Caco-2 (cell line): ENCODE measurements around the gene ZBED1. TPM values are rescaled to one million over a fixed set of nuclear protein-coding genes. Genes with fewer than 3 reads are reported as not detected.
"Not testable (repeated sequence)": the region's sequence is repeated elsewhere in the genome, so short reads cannot be mapped to it uniquely, and the experiment has no call there.

Experiments
- BruUV-seq: library from RNA; stranded (reverse); fragments of 400-500 nt; replicated peaks from 2 replicates; lab custom pipeline; 2021; lab: Mats Ljungman, UMichigan
- CTCF ChIA-PET: fragments of 300-600 bp; sonication (Branson Sonifier 250); formaldehyde crosslinking; loops from one replicate; lab custom pipeline; 2022; ENCODE audit warnings: antibody characterized with exemption; lab: Charles Lee
- POLR2A ChIA-PET: fragments of 300-600 bp; sonication (Branson Sonifier 250); formaldehyde crosslinking; loops from one replicate; lab custom pipeline; 2022; ENCODE audit warnings: antibody characterized with exemption; lab: Charles Lee
- DNase-seq, 2 experiments: peaks; one replicate each; pipeline versions ENCODE4 v3.0.0 to v3.0.0-alpha.2; 2020 to 2022
- H3K27me3 ChIP-seq: replicated peaks from 2 replicates; pipeline ENCODE4 v1.6.0; 2011; ENCODE audit warnings: low read length; ENCODE audit not compliant: control insufficient read depth, insufficient read depth
- H3K36me3 ChIP-seq: 2 replicates; pipeline ENCODE4 v1.5.1; 2011; ENCODE audit warnings: low read length; ENCODE audit not compliant: control insufficient read depth, insufficient read depth
- H3K4me1 ChIP-seq: fragments of 250-450 bp; sonication (Bioruptor Pico); 2 replicates; pipeline ENCODE4 v1.5.1; 2020; ENCODE audit warnings: mild to moderate bottlenecking
- H3K4me3 ChIP-seq: 2 replicates; pipeline ENCODE4 v1.5.1; 2011; ENCODE audit warnings: low read depth, mild to moderate bottlenecking, control low read depth, low read length
- H3K9me3 ChIP-seq: fragments of 250-450 bp; sonication (Bioruptor Pico); 2 replicates; pipeline ENCODE4 v1.5.1; 2020; ENCODE audit warnings: mild to moderate bottlenecking, moderate library complexity
- H3K27ac Mint-ChIP-seq: one replicate; pipeline ENCODE4 v1.8.0; 2022; ENCODE audit warnings: mixed read lengths; ENCODE audit not compliant: unreplicated experiment
- H3K27me3 Mint-ChIP-seq: one replicate; pipeline ENCODE4 v1.8.0; 2022; ENCODE audit warnings: mixed read lengths; ENCODE audit not compliant: insufficient read depth, unreplicated experiment
- H3K36me3 Mint-ChIP-seq: one replicate; pipeline ENCODE4 v1.8.0; 2022; ENCODE audit warnings: mild to moderate bottlenecking, mixed read lengths; ENCODE audit not compliant: insufficient read depth, unreplicated experiment
- H3K4me1 Mint-ChIP-seq: one replicate; pipeline ENCODE4 v1.8.0; 2022; ENCODE audit warnings: low read depth, mixed read lengths; ENCODE audit not compliant: unreplicated experiment
- H3K4me3 Mint-ChIP-seq: one replicate; pipeline ENCODE4 v1.8.0; 2022; ENCODE audit warnings: mild to moderate bottlenecking, moderate library complexity, mixed read lengths; ENCODE audit not compliant: unreplicated experiment
- H3K9me3 Mint-ChIP-seq: one replicate; pipeline ENCODE4 v1.8.0; 2022; ENCODE audit warnings: mixed read lengths; ENCODE audit not compliant: unreplicated experiment
- intact Hi-C: fragments of 100-400 bp; cut with micrococcal nuclease; formaldehyde crosslinking; loops from one replicate; pipeline ENCODE4 v1.10.0; 2022; ENCODE audit not compliant: unreplicated experiment
- total RNA-seq: library from RNA; stranded (reverse); gene quantifications from 2 replicates; pipeline ENCODE4 v1.2.3, GENCODE V29; 2022
- TF ChIP-seq, protein P1 (sequence below), 2 experiments: fragments of 200-600 bp in 1 of 2; IDR thresholded peaks; 1 replicate in 1 of 2; 2 replicates in 1 of 2; pipeline versions ENCODE4 v1.5.1 to v1.8.0; 2011 to 2022; ENCODE audit warnings: antibody characterized with exemption in 1 of 2, control low read depth in 1 of 2, inconsistent platforms in 1 of 2, low read depth in 1 of 2, low read length in 1 of 2, mild to moderate bottlenecking in 1 of 2, moderate library complexity in 1 of 2; ENCODE audit not compliant: insufficient read depth in 1 of 2, severe bottlenecking in 1 of 2, unreplicated experiment in 1 of 2

ZBED1 gene
- total RNA-seq, 1 experiment from 2014 or later, result 68.8 TPM

DNA sequence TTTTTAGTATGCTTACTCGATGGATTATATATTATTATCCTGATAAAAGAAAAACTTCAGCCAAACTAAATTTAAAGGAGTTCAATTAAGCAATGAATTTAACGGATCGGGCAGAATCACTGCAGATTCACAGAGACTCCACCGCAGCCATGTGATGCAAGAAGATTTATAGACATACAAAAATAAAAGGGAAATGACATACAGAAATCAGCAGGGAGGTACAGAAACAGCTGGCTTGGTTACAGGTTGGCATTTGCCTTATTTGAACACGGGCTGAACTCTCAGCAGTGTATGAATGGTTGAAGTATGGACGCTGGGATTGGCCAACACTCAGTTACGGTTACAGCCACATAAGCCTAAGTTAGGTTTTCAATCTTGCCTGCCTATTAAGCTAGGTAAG is 35.4 kb upstream of the ZBED1 start:
- no TSS peak for BruUV-seq
- CTCF ChIA-PET, result no interaction called here

DNA sequence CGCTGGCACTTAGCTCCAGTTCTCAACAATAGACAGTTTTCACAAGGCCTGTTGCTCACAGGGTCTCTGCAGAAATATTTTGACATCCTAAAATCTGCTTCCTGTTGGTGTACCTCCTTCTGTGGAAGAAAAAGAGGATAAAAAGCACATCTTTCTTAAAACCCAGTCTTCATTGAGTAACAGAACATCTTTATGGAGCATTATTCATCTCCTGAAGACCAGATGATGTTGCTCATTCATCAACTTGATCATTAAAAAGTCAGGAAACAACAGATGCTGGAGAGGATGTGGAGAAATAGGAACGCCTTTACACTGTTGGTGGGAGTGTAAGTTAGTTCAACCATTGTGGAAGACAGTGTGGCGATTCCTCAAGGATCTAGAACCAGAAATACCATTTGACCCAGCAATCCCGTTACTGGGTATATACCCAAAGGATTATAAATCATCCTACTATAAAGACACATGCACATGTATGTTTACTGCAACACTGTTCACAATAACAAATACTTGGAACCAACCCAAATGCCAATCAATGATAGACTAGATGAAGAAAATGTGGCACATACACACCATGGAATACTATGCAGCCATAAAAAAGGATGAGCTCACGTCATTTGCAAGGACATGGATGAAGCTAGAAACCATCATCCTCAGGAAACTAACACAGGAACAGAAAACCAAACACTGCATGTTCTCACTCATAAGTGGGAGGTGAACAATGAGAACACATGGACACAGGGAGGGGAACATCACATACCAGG is 33.7 kb upstream of the ZBED1 start:
- CTCF ChIA-PET, DNase-seq, H3K4me3 Mint-ChIP-seq, H3K27me3 ChIP-seq, H3K36me3 Mint-ChIP-seq, H3K4me3 ChIP-seq, H3K9me3 Mint-ChIP-seq, H3K4me1 Mint-ChIP-seq, H3K4me1 ChIP-seq, POLR2A ChIA-PET, H3K27ac Mint-ChIP-seq, H3K27me3 Mint-ChIP-seq, H3K36me3 ChIP-seq, intact Hi-C loops, BruUV-seq, H3K9me3 ChIP-seq: not testable (repeated sequence)

More for the DNA sequence above, 35.4 kb upstream of the ZBED1 start:
- TF ChIP-seq, protein P1, sequence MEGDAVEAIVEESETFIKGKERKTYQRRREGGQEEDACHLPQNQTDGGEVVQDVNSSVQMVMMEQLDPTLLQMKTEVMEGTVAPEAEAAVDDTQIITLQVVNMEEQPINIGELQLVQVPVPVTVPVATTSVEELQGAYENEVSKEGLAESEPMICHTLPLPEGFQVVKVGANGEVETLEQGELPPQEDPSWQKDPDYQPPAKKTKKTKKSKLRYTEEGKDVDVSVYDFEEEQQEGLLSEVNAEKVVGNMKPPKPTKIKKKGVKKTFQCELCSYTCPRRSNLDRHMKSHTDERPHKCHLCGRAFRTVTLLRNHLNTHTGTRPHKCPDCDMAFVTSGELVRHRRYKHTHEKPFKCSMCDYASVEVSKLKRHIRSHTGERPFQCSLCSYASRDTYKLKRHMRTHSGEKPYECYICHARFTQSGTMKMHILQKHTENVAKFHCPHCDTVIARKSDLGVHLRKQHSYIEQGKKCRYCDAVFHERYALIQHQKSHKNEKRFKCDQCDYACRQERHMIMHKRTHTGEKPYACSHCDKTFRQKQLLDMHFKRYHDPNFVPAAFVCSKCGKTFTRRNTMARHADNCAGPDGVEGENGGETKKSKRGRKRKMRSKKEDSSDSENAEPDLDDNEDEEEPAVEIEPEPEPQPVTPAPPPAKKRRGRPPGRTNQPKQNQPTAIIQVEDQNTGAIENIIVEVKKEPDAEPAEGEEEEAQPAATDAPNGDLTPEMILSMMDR (IDR thresholded peaks at IDR 0.05; ENCODE audit: insufficient read depth in 1 of 2, low read depth in 1 of 2, low read length in 1 of 2, severe bottlenecking in 1 of 2, unreplicated experiment in 1 of 2), result no peak
- Mint-ChIP-seq H3K9me3 (no peaks in the 10 kb centered on the region), H3K4me3 (no peak overlapping the region), H3K36me3 (no peaks in the 10 kb centered on the region), H3K27me3 (no peaks in the 10 kb centered on the region), H3K27ac (no peak overlapping the region), H3K4me1 (peaks cover 7% of the 10 kb centered on the region)
- no peak for DNase-seq
- POLR2A ChIA-PET, result no interaction called here
- Histone ChIP-seq H3K4me1 (no peaks in the 10 kb centered on the region), H3K4me3 (no peak overlapping the region), H3K9me3 (no peaks in the 10 kb centered on the region), H3K36me3 (no peaks in the 10 kb centered on the region), H3K27me3 (no peaks in the 10 kb centered on the region)
- intact Hi-C loops, result no loop called here

GRCh38 chrX:2533424-2533823 is 32.6 kb upstream of the ZBED1 start:
- Mint-ChIP-seq H3K4me1 (peaks cover 7% of the 10 kb centered on the region), H3K36me3 (no peaks in the 10 kb centered on the region), H3K27ac (no peak overlapping the region), H3K4me3 (no peak overlapping the region), H3K27me3 (no peaks in the 10 kb centered on the region), H3K9me3 (no peaks in the 10 kb centered on the region)
- Histone ChIP-seq H3K4me1 (no peaks in the 10 kb centered on the region), H3K27me3 (no peaks in the 10 kb centered on the region), H3K4me3 (no peak overlapping the region), H3K36me3 (no peaks in the 10 kb centered on the region), H3K9me3 (no peaks in the 10 kb centered on the region)
- ChIA-PET POLR2A (no interaction called here), CTCF (no interaction called here)
- TF ChIP-seq, protein P1 (IDR thresholded peaks at IDR 0.05; ENCODE audit: insufficient read depth in 1 of 2, low read depth in 1 of 2, low read length in 1 of 2, severe bottlenecking in 1 of 2, unreplicated experiment in 1 of 2), result no peak
- intact Hi-C loops, result no loop called here
- BruUV-seq, result no TSS peak
- DNase-seq, result no peak
